AG10803 (cell line): ENCODE measurements around the gene MANBA.
A peak's percentile ranks its signal among the peaks of the same experiment; 100 is the strongest.

Source experiments
- DNase-seq: peaks from one replicate; pipeline ENCODE4 v3.0.0; 2010; ENCODE audit warnings: low read depth
- H3K4me3 ChIP-seq: 2 replicates; pipeline ENCODE4 v1.5.1; 2011; ENCODE audit warnings: mild to moderate bottlenecking, low read length, control low read depth
- TF ChIP-seq, protein P1 (sequence below): conservative IDR thresholded peaks from 2 replicates; pipeline ENCODE4 v1.5.1; 2011; ENCODE audit warnings: mild to moderate bottlenecking, low read length, control low read depth, inconsistent platforms

The MANBA gene

DNA sequence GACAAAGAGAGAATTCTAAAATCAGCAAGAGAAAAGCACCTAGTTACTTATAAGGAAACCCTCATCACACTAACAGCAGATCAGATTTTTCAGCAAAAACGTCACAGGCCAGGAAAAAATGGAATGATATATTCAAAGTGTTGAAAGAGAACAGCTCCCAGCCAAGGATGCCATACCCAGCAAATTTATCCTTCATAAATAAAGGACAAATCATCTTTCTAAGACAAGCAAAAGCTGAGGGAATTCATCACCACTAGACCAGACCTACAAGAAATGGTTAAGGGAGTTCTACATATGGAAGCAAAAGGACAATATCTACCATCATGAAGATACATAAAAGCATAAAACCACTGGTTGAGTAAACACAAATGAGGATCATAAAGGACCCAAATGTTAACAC is 53.6 kb downstream of the MANBA start:
- no peak for DNase-seq
- TF ChIP-seq, protein P1, sequence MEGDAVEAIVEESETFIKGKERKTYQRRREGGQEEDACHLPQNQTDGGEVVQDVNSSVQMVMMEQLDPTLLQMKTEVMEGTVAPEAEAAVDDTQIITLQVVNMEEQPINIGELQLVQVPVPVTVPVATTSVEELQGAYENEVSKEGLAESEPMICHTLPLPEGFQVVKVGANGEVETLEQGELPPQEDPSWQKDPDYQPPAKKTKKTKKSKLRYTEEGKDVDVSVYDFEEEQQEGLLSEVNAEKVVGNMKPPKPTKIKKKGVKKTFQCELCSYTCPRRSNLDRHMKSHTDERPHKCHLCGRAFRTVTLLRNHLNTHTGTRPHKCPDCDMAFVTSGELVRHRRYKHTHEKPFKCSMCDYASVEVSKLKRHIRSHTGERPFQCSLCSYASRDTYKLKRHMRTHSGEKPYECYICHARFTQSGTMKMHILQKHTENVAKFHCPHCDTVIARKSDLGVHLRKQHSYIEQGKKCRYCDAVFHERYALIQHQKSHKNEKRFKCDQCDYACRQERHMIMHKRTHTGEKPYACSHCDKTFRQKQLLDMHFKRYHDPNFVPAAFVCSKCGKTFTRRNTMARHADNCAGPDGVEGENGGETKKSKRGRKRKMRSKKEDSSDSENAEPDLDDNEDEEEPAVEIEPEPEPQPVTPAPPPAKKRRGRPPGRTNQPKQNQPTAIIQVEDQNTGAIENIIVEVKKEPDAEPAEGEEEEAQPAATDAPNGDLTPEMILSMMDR = no peak
- no peak overlapping the region for H3K4me3 ChIP-seq

DNA sequence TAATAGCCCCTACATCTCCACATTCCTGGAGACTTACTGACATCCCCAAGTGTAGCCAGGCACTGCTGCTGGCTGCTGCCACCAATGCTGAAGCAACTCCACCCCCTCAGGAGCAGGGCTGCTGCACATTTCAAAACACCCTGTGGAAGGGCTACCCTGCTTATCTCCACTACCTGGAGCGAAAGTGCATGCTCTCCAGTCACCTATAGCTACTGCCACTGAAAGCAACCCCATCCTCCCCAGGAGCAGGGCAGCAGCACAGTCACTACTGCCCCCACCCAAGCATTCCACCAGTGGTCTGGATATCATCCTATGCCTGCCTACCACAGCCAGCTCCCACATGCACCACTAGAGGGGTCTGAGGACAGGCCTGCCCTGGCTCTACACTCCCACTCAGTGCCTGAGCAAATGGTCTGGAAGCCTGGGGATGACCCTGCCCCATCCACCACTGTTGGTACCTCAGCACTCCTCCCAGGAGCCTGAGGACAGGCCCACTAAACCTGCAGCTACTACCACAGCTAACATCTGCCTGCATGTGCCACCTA is 55.3 kb downstream of the MANBA start:
- no peak overlapping the region for H3K4me3 ChIP-seq
- TF ChIP-seq, protein P1 = no peak
- DNase-seq = no peak

DNA sequence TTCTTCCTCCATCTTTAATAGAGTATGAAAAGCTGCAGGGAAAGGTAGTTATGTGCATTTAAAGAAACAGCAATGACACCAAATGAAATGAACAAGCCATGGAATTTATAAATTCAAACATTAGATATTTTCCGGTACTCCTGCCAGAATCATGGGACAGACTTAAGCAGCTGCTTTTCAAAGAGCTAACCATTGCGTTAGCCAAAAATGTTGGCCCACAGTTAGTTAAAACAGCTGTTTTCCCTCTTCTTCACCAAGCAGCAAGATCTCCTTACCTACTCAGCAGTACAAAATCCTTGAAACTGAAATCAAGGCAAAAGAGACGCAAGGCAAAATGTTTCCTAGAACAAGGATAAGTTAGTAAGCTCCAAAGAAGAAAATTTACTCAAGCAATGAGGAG is 64.0 kb downstream of the MANBA start:
- H3K4me3 ChIP-seq = no peak overlapping the region
- TF ChIP-seq, protein P1 = no peak
- peak; percentile 17 for DNase-seq

DNA sequence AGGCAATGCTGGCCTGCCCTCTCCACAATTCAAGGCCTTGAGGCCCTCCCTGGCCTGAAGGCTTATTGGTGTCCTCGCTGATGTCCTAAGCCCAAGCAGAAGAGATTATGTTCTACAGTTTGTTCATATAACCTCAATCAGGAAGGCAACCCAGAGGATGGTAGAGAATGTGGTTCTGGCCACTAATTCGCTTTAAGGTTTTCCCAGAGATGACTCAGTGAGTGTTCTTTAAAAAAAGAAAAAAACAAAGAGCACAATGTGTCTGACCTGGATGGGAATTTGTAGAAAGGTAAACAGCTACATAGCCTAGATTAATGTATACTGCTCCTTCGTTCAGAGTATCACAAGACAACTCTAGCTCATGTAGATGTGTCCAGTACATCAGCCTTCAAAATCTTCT is 66.0 kb downstream of the MANBA start:
- DNase-seq = no peak
- H3K4me3 ChIP-seq = no peak overlapping the region
- TF ChIP-seq, protein P1 = no peak

DNA sequence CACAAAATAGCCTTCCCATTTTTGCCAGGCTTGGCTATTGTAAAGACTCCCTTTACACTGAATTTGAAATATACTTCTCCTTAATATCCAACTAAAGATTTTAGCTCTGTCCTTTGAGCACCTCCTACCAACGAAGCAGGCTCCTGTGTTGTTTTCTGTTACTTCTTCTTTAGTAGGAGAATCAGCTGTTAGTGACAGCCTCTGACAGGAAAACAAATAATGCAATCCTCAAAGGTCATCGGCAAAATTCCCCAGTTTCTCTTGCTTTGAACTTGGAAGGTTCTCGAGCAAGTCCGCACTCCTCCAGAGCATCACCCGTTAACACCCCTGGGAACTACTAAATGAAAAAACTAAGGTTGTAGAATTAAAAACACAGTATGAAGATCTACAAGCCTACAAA is 66.9 kb downstream of the MANBA start:
- DNase-seq = no peak
- no peak overlapping the region for H3K4me3 ChIP-seq
- TF ChIP-seq, protein P1 = no peak

DNA sequence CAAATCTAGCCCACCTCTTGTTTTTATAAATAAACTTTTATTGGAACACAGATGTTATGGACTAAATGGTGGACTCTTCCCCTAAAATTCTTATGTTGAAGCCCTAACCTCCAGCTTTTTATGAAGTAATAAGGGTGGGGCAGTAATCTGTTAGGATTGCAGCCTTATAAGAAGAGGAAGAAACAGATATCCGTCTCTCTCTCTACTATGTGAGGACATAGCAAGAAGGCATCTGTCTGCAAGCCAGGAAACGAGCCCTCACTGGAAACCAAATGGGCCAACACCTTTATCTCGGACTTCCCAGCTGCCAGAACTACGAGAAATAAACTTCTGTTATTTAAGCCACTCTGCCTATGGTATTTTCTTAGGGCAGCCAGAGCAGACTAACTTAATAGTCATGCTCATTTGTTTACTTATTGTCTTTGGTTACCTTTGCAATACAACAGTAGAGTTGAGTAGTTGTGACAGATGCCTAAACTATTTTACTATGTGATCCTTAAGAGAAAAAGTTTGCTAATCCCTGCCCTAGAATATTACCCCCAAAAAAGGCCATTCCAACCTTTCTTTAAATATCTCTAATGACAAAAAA is 67.4 kb downstream of the MANBA start:
- H3K4me3 ChIP-seq = no peak overlapping the region
- no peak for DNase-seq
- TF ChIP-seq, protein P1 = no peak

DNA sequence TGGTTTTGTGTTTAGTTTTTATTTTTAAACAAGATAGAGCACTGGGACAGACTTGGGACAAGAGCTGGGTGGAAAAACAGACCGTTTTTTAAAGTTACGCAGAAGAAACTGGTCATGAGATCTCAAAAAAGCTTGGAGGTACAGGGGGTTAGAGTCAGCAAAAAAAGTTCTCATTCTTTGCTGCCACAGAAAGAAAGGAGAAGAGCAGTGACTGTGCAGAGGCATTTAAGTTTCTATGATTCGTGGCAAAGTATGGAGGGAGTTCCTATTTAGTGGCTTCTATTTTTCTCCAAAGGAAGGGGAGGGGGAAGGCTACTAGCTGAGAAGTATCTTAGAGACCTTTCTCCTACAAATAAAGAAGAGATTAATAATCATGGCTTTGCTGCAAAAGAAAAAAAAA is 68.3 kb downstream of the MANBA start:
- TF ChIP-seq, protein P1 = no peak
- H3K4me3 ChIP-seq = no peak overlapping the region
- no peak for DNase-seq
